Stimulated activated naive CD8-positive, alpha-beta T cell treated with anti-CD3 and anti-CD28 coated beads, Interleukin-15, Interleukin-2, amounts not matched to agents 100 ng/mL and 50 ng/mL, for 24 hours (primary cell): ENCODE data around the gene PHF5A.

ENCODE experiments used
- H3K27ac Mint-ChIP-seq: one replicate; pipeline ENCODE4 v1.8.0; 2021; ENCODE audit warnings: mild to moderate bottlenecking, mixed read lengths
- H3K27me3 Mint-ChIP-seq: one replicate; pipeline ENCODE4 v1.8.0; 2021; ENCODE audit warnings: mixed read lengths
- H3K36me3 Mint-ChIP-seq: one replicate; pipeline ENCODE4 v1.8.0; 2021; ENCODE audit warnings: low read depth, mixed read lengths
- H3K4me1 Mint-ChIP-seq: one replicate; pipeline ENCODE4 v1.8.0; 2021; ENCODE audit warnings: low read depth, mixed read lengths
- H3K4me3 Mint-ChIP-seq: one replicate; pipeline ENCODE4 v1.8.0; 2021; ENCODE audit warnings: mild to moderate bottlenecking, mixed read lengths
- H3K9me3 Mint-ChIP-seq: one replicate; pipeline ENCODE4 v1.8.0; 2021; ENCODE audit warnings: mixed read lengths

The PHF5A gene, protein sequence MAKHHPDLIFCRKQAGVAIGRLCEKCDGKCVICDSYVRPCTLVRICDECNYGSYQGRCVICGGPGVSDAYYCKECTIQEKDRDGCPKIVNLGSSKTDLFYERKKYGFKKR

DNA sequence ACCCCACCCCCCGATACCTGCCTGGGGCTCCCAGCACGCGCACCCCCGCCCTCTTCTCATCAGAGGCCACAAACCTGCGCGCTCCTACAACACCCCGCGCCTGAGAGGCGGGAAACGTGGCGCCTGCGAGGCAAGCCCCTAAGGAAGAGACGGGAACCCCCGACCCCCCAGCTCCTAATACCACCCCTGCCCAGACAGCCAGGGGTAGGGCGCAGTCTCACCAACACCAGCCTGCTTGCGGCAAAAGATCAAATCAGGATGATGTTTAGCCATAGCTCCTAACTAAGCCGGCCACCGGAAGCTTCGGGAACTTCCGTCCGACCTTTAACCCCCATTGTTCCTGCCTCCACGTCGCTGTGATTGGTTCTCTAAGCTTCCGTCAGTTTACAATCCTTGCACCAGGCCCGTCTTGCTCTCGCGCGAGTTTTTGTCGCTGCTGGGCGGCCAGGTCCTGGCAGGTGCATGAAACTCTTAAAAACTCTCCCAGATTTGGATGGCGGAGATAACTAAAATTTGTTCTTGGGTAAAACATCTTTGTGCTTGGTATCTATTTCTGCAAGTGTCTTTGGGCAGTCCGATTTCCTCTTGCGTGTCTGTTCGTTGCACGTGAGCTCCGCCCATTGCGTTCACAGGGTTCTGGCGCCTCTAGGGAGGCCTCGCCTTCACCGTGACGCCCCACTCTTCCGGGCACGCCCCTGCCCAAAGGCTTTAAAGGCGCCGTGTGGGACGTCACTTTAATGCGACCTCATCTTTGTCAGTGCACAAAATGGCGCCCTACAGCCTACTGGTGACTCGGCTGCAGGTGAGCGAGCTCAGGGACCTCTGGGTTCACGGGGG is at the start of gene PHF5A, which contains the start of gene ACO2:
PHF5A (minus strand) TSS at position 312 of the 837 bp plus-strand sequence; CDS start at position 273, 39 bp downstream.
ACO2 (plus strand) TSS at position 737 of the 837 bp plus-strand sequence; CDS start at position 767, 30 bp downstream.
- peak within 1 kb of the TSS; percentile 81 for H3K4me3 Mint-ChIP-seq
- H3K27ac Mint-ChIP-seq, result peak within 1 kb of the TSS; percentile 96
- H3K9me3 Mint-ChIP-seq, result no peaks in the 10 kb centered on the region
- no peaks in the 10 kb centered on the region for H3K27me3 Mint-ChIP-seq
- peaks cover 69% of the 10 kb centered on the region for H3K4me1 Mint-ChIP-seq
- peaks cover 51% of the 10 kb centered on the region for H3K36me3 Mint-ChIP-seq

DNA sequence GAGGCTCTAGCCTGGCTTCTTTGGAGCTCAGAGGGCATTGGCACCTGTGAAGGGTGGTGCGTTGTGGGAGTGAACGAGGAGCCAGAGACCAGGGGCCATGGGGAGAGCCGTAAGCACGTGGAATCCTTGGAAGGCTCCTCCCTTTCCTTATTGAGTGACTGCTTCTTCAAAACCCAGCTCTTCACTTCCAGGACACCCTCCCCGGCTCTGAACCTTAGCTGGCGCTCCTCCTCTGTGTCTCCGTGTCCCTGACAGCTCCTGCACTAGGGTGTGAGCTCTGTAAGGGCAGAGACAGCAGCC is 49.5 kb upstream of the PHF5A start:
- Mint-ChIP-seq H3K9me3 (no peaks in the 10 kb centered on the region), H3K27me3 (no peaks in the 10 kb centered on the region), H3K27ac (no peak overlapping the region), H3K4me3 (no peak overlapping the region), H3K4me1 (peaks cover 7% of the 10 kb centered on the region), H3K36me3 (peaks cover 15% of the 10 kb centered on the region)

- H3K27ac Mint-ChIP-seq, result peak overlapping the region; percentile 61
- peaks cover 21% of the 10 kb centered on the region for H3K36me3 Mint-ChIP-seq
- H3K27me3 Mint-ChIP-seq, result no peaks in the 10 kb centered on the region
- H3K4me3 Mint-ChIP-seq, result no peak overlapping the region
- peaks cover 7% of the 10 kb centered on the region for H3K4me1 Mint-ChIP-seq
- no peaks in the 10 kb centered on the region for H3K9me3 Mint-ChIP-seq
These were observed 48.9 kb upstream of the PHF5A start for GRCh38 chr22:41517172-41518047.

GRCh38 chr22:41516462-41516861 is 48.0 kb upstream of the PHF5A start:
- Mint-ChIP-seq H3K27ac (no peak overlapping the region), H3K27me3 (no peaks in the 10 kb centered on the region), H3K4me3 (no peak overlapping the region), H3K36me3 (peaks cover 27% of the 10 kb centered on the region), H3K9me3 (no peaks in the 10 kb centered on the region), H3K4me1 (peaks cover 7% of the 10 kb centered on the region)

DNA sequence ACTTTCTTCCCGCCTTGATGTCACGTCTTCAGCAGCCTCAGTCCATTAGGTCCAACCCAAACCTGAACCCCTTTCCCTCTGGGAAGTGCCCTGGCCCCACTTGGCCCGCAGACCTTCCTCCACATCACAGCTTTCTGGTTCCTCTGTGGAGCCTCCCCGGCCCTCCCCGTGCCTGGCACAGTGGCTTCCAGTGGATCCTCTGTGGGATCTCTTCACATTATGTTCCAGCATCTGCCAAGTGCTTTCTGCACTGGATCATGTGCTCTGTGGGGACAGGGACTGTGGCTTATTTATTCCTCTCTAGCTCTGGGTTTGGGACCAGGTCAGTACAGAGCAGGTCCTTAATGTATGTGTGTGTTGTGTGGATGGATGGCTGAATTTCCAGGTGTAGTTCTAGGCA is 44.9 kb upstream of the PHF5A start:
- H3K36me3 Mint-ChIP-seq, result peaks cover 34% of the 10 kb centered on the region
- H3K4me3 Mint-ChIP-seq, result no peak overlapping the region
- no peaks in the 10 kb centered on the region for H3K9me3 Mint-ChIP-seq

DNA sequence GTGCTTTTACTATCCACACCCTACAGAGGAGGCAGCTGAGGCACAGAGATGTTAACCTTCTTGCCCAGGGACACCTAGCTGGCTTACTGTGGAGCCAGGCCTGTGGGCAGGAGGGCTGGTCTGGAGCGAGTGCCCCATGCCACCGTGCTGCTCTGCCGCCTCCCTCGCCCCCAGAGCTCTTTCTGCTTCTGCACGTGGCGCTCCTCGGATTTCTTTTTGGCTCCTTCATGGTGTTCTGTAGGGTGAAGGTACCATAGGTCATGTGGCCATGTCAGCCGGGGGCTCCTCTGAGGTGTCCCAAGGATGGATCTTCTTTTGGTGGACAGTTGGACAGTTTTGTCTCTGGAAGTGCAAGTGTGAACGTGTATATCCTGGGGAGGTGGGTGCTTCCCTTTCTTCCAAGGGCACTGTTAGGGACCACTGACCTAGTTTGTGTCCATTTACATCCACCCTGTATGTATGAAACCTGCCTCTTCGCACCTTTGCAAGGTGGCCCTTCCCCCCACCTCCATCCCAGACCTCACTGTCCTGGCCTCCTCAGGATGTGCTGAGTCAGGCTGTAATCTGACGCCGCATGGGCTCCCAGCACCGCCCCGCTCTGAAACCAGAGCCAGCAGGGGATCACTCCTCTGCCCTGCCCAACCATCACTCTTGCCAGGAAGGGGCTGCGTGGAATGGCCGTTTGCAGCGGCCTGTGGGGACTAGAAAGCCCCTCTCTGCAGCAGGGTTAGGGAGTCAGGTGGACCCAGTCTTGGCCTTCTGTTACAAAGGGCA is 44.1 kb upstream of the PHF5A start:
- Mint-ChIP-seq H3K27ac (no peak overlapping the region), H3K27me3 (no peaks in the 10 kb centered on the region), H3K4me3 (no peak overlapping the region)

More for the DNA sequence above, 44.9 kb upstream of the PHF5A start:
- Mint-ChIP-seq H3K27me3 (no peaks in the 10 kb centered on the region), H3K27ac (no peak overlapping the region), H3K4me1 (peaks cover 7% of the 10 kb centered on the region)

DNA sequence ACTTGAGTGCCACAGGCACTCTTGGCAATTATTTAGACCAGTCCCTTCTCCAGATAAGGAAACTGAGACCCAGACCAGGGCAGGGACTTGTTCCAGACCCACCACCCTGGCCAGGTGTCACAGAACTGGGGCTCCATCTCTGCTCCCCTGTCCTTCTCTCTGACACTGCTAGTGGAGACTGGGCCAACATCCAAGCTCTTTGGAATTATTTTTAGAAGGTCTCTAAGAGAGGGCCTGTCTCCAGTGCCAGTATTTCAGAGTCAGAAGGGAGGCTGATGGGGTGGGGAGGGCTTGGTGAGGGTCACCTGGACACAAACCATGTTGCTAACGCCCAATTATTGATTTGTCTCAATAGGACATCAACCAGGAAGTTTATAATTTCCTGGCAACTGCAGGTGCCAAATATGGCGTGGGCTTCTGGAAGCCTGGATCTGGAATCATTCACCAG is 43.1 kb upstream of the PHF5A start:
- H3K4me3 Mint-ChIP-seq, result no peak overlapping the region

More for the DNA sequence above, 44.1 kb upstream of the PHF5A start:
- H3K36me3 Mint-ChIP-seq, result peaks cover 41% of the 10 kb centered on the region
- no peaks in the 10 kb centered on the region for H3K9me3 Mint-ChIP-seq
- peaks cover 7% of the 10 kb centered on the region for H3K4me1 Mint-ChIP-seq

GRCh38 chr22:41508770-41509170 is 40.3 kb upstream of the PHF5A start:
- H3K36me3 Mint-ChIP-seq, result peaks cover 46% of the 10 kb centered on the region

More for the DNA sequence above, 43.1 kb upstream of the PHF5A start:
- Mint-ChIP-seq H3K9me3 (no peaks in the 10 kb centered on the region), H3K4me1 (no peaks in the 10 kb centered on the region), H3K36me3 (peaks cover 47% of the 10 kb centered on the region), H3K27me3 (no peaks in the 10 kb centered on the region), H3K27ac (no peak overlapping the region)

GRCh38 chr22:41507330-41508063 is 39.0 kb upstream of the PHF5A start:
- H3K4me1 Mint-ChIP-seq, result no peaks in the 10 kb centered on the region
- peaks cover 34% of the 10 kb centered on the region for H3K36me3 Mint-ChIP-seq
- no peak overlapping the region for H3K4me3 Mint-ChIP-seq
- no peaks in the 10 kb centered on the region for H3K9me3 Mint-ChIP-seq
- no peaks in the 10 kb centered on the region for H3K27me3 Mint-ChIP-seq
- H3K27ac Mint-ChIP-seq, result peak overlapping the region; percentile 5

More at GRCh38 chr22:41508770-41509170, 40.3 kb upstream of the PHF5A start:
- Mint-ChIP-seq H3K27me3 (no peaks in the 10 kb centered on the region), H3K9me3 (no peaks in the 10 kb centered on the region), H3K4me1 (no peaks in the 10 kb centered on the region), H3K4me3 (no peak overlapping the region), H3K27ac (no peak overlapping the region)

DNA sequence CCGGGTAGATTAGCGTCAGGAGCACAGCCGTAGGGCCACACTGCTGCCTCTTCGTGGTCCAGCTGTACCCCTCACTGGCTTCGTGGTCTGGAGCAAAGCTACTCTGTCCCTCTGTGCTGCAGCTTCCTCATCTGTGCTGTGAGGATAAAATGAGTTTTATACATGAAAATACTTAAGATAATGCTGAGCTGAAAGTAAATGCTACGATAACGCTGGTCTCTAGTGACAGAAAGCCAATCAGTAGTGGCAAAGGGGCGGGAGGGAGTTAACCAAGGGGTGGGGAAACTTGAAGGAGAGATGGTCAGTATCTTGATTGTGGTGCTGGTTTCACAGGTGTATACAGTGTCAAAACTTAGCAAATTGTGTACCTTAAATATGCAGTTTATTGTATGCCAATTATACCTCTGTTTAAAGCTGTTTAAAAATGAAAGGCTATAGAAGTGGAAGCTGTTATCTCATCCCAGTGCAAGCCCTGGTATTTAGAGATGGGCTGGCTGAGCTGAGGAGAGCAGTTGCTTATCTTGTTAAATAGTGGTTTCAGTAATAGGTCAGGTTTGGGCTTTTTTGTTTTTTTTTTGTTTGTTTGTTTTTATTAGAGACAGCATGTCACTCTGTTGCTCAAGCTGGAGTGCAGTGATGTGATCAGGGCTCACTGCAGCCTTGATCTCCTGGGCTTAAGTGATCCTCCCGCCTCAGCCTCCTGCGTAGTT is 37.2 kb upstream of the PHF5A start:
- H3K27me3 Mint-ChIP-seq, result no peaks in the 10 kb centered on the region
- no peaks in the 10 kb centered on the region for H3K4me1 Mint-ChIP-seq
- peaks cover 40% of the 10 kb centered on the region for H3K36me3 Mint-ChIP-seq
- H3K9me3 Mint-ChIP-seq, result no peaks in the 10 kb centered on the region
- H3K4me3 Mint-ChIP-seq, result no peak overlapping the region
- H3K27ac Mint-ChIP-seq, result no peak overlapping the region

- Mint-ChIP-seq H3K27me3 (no peaks in the 10 kb centered on the region), H3K36me3 (peaks cover 40% of the 10 kb centered on the region), H3K9me3 (no peaks in the 10 kb centered on the region), H3K4me1 (no peaks in the 10 kb centered on the region), H3K4me3 (no peak overlapping the region), H3K27ac (no peak overlapping the region)
These were observed 36.3 kb upstream of the PHF5A start for GRCh38 chr22:41504816-41505215.

- H3K4me3 Mint-ChIP-seq, result no peak overlapping the region
- no peaks in the 10 kb centered on the region for H3K27me3 Mint-ChIP-seq
- no peak overlapping the region for H3K27ac Mint-ChIP-seq
- peaks cover 38% of the 10 kb centered on the region for H3K36me3 Mint-ChIP-seq
- no peaks in the 10 kb centered on the region for H3K4me1 Mint-ChIP-seq
- H3K9me3 Mint-ChIP-seq, result no peaks in the 10 kb centered on the region
These were observed 35.9 kb upstream of the PHF5A start for GRCh38 chr22:41504397-41504796.

DNA sequence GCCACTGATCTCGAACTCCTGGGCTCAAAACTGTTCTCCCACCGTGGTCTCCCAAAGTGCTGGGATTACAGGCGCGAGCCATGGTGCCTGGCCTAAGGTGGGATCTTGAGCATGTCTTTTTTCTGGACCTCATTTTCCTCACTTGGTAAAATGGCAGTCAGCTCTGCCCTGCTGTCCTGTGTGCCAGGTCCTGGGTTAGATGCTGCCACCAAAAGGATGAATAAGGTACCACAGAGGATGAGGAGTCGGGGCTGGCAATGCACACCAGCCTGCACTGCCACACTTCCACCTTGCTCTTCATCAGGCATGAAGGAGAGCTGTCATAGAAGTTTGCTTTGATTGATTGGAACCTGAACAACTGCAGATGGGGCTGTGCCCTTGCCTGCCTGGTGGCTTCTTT is 32.7 kb upstream of the PHF5A start:
- no peak overlapping the region for H3K27ac Mint-ChIP-seq
- H3K4me3 Mint-ChIP-seq, result no peak overlapping the region
- H3K4me1 Mint-ChIP-seq, result no peaks in the 10 kb centered on the region
- H3K9me3 Mint-ChIP-seq, result no peaks in the 10 kb centered on the region
- H3K27me3 Mint-ChIP-seq, result no peaks in the 10 kb centered on the region
- H3K36me3 Mint-ChIP-seq, result peaks cover 21% of the 10 kb centered on the region
